ENCODE data around the gene NAALADL2. TPM values are rescaled to one million over a fixed set of nuclear protein-coding genes. Genes with fewer than 3 reads are reported as not detected.

Gene NAALADL2
- total and polyA plus RNA-seq, 2 of the 8 experiments (the other 6 are each of a cell fraction or from before 2014, with no cell fraction given) = 0.12 to 0.22 TPM

DNA sequence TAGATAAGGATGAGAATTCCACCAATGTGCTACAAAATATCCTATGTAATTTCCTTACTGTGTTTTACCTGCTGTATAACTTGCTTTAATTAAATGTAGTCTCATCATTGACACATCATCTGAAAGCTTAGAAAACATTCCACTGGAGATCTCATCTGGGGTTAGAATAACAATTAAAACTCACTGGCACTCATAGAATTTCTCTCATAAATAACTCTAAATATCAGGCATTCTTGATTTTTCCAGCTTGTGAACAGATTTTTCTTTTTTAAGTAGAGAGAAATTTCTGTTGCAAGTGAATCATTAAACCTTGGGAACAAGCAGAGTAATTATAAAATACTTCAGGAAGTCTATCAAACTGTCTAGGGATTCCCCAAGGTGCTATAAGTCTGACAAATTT lies 843.8 kb downstream of the NAALADL2 start:
- Histone ChIP-seq H3K4me3 (ENCODE audit: extremely low read depth in 1 of 4, insufficient read depth in 2 of 4, low read depth in 3 of 4, low read length in 4 of 4) (no peak overlapping the region), H2AK5ac (ENCODE audit: low read depth, low read length) (no peak overlapping the region), H2BK120ac (replicated peaks; ENCODE audit: low read depth, low read length) (no peak overlapping the region), H2AFZ (ENCODE audit: low read length) (no peak overlapping the region), H3K4me1 (replicated peaks in 1 of 4; ENCODE audit: control insufficient read depth in 3 of 4, insufficient read depth in 4 of 4, low read length in 3 of 4) (no peaks in the 10 kb centered on the region), H3K18ac (ENCODE audit: extremely low read depth, low read length) (no peak overlapping the region), H3K79me1 (ENCODE audit: low read depth, low read length) (no peaks in the 10 kb centered on the region), H3K27ac (ENCODE audit: low read depth, low read length) (no peak overlapping the region), H3K27me3 (replicated peaks in 1 of 4; ENCODE audit: control insufficient read depth in 3 of 4, extremely low read depth in 1 of 4, insufficient read depth in 3 of 4, low read length in 3 of 4) (no peaks in the 10 kb centered on the region), H3K23ac (ENCODE audit: insufficient read length) (no peak overlapping the region), H4K91ac (replicated peaks; ENCODE audit: insufficient read length, low read length) (no peak overlapping the region), H3K36me3 (ENCODE audit: control insufficient read depth in 2 of 4, insufficient read depth in 4 of 4, low read length in 3 of 4) (no peaks in the 10 kb centered on the region), H4K5ac (ENCODE audit: insufficient read length, low read depth, low read length) (no peak overlapping the region), H3K56ac (replicated peaks; ENCODE audit: insufficient read length, low read depth, low read length) (no peak overlapping the region), H3K14ac (ENCODE audit: insufficient read length) (no peak overlapping the region), H2BK12ac (ENCODE audit: low read depth, low read length) (no peak overlapping the region), H2BK5ac (ENCODE audit: low read depth, low read length) (no peak overlapping the region), H3K9me3 (ENCODE audit: insufficient read depth in 2 of 2, low read depth in 1 of 2, low read length in 1 of 2) (no peaks in the 10 kb centered on the region), H3K4me2 (ENCODE audit: insufficient read depth in 1 of 2, low read depth in 2 of 2, low read length in 2 of 2) (no peak overlapping the region), H4K8ac (ENCODE audit: extremely low read depth, insufficient read depth, low read length) (no peak overlapping the region), H3K4ac (replicated peaks; ENCODE audit: insufficient read length, low read depth, low read length) (no peak overlapping the region), H3K9ac (replicated peaks in 1 of 4; ENCODE audit: extremely low read depth in 1 of 4, low read depth in 3 of 4, low read length in 3 of 4) (no peak overlapping the region), H4K20me1 (replicated peaks in 1 of 2; ENCODE audit: control insufficient read depth in 1 of 2, insufficient read depth in 2 of 2, low read length in 2 of 2) (no peaks in the 10 kb centered on the region), H2BK15ac (ENCODE audit: low read length) (no peak overlapping the region), H2BK20ac (ENCODE audit: low read length) (no peak overlapping the region), H3K23me2 (ENCODE audit: low read depth, low read length) (no peaks in the 10 kb centered on the region), H3K79me2 (ENCODE audit: control insufficient read depth in 1 of 2, insufficient read depth in 2 of 2, low read length in 2 of 2) (no peaks in the 10 kb centered on the region)
- ChIA-PET POLR2A (ENCODE audit: partially characterized antibody) (no interaction called here), CTCF (ENCODE audit: partially characterized antibody) (interaction anchor here (0.7 kb wide), 2 partner anchors 414 to 696 kb away, joined by 3 to 4 read pairs; no protein-coding TSS in a partner anchor)
- FAIRE-seq (no peak), DNase-seq (ENCODE audit: low read depth in 1 of 2, low spot score in 2 of 2) (no peak)
- TF ChIP-seq EGR1 (IDR thresholded peaks at IDR 0.05; ENCODE audit: borderline replicate concordance, low read depth, low read length) (no peak), ASH2L (IDR thresholded peaks at IDR 0.05; ENCODE audit: low read length) (no peak), HDAC6 (IDR thresholded peaks at IDR 0.05; ENCODE audit: low read depth, low read length) (no peak), POLR2A (IDR thresholded peaks at IDR 0.05; ENCODE audit: control extremely low read depth in 1 of 2, low read depth in 2 of 2, low read length in 2 of 2) (no peak), BCL11A (IDR thresholded peaks at IDR 0.05; ENCODE audit: low read depth in 2 of 2, low read length in 2 of 2) (no peak), SP4 (IDR thresholded peaks at IDR 0.05; ENCODE audit: low read length) (no peak), CBX8 (IDR thresholded peaks at IDR 0.05; ENCODE audit: borderline replicate concordance, low read depth, low read length) (no peak), CREB1 (IDR thresholded peaks at IDR 0.05) (no peak)
